Superior temporal gyrus (tissue), 1 donor: ENCODE measurements around the gene TEX22.
A peak's percentile ranks its signal among the peaks of the same experiment; 100 is the strongest.

ENCODE experiments used
- DNase-seq: peaks from one replicate; pipeline ENCODE4 v3.0.0-alpha.2; 2016; ENCODE audit errors: extremely low spot score

TEX22 gene

DNA sequence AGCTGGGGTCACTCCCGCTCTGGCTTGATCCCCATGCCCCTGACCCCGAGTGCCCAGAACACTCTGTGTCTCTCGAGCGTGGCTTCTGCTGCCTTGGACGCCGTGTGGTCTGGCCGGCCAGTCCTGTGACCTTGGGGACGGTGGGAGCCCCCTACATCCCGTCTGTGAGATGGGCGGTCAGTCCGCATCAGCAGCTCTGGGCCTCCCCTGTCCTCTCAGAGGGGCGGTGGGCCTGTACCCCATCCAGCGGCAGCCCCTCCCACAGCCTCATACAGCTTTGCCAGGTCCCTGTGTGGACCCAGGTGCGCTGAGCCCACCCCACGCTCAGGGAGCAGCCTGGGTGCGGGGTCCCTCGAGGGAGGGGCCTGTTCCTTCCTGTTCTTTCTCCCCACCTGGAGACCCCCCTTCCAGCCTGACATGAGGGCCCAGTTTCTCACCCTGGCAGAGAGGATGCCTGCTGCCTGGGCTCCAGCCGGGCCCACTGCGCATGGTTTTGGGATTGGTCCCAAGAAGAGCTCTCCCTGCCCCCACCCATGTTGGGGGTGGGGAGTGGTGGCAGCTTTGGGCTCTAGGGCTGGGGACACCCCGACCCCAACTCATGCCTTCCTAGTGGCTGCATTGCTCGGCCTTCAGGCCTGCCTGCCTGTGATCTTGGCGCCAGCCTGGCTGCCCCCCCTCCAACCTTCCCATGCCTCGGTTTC lies 22.8 kb downstream of the TEX22 start:
- no peak for DNase-seq

GRCh38 chr14:105421723-105422615 lies 23.6 kb downstream of the TEX22 start:
- no peak for DNase-seq

DNA sequence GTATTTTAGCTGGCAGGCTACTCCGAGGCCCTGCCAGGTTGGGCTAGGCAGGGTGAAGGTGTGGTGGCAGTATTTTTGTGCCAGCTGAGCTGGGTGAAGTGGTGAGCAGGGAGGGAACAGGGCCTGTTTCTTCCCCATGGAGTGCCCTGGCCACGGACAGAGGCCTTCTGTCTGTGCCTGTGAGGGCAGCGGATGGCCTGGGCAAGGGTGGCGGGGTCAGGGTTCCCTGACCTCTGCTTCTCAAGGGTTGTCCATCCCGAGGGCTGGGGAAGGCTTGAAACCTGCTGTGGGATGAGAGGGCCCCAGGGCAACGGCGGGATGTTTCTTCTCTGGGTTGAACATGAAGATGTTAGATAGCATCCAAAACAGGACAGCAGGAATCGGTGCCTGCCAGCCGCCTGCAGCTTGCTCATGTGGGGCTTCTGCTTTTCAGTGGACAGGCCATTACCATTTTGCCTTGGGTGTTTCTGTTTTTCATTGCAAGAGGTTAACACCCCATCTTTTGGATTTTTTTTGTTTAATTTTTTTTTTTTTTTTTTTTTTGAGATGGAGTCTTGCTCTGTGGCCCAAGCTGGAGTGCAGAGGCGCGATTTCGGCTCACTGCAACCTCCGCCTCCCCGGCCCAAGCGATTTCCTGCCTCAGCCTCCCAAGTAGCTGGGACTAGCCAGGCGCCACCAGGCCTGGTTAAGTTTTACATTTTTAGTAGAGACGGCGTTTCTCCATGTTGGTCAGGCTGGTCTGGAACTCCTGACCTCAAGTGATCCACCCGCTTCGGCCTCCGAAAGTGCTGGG lies 24.6 kb downstream of the TEX22 start:
- no peak for DNase-seq

GRCh38 chr14:105423488-105424195 lies 25.3 kb downstream of the TEX22 start:
- no peak for DNase-seq

DNA sequence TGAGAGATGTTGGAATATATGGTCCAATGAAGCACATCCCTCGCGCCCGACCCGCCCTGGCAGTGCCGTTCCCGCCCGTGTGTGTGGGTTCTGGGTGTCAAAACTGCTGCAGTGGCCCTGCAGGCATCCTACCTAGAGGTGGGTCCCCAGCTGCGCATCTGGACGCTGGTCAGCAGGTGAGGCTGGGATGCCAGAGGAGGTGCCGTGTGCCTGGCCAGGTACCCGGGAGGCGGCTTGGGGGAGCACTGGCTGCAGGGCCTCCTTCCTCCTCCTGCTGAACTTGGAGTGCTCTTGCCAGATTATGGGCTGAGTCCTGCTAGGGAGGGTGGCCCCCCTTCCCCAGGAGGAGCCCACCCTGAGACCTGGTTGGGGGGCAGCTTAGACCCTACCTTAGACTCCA lies 26.5 kb downstream of the TEX22 start:
- no peak for DNase-seq

DNA sequence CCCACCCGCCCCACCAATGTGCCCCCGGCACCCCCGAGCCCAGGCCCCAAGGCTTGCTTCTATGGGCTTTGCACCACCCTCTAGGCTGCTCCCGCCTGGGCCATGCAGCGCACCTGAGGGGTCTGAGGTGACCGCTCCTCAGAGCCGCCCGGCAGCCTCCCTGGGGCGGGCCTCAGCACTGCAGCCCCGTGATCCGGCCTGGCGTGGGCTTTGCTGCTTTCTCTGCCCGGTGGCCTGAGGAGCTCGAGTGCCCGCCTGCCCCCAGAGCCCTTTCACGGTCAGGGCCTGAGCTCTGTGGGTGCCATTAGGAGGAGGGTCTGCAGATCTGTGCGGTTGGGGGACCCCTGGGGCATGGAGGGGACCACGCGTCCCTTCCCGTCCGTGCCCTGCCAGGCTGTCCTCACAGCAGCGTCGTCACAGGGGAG lies 27.5 kb downstream of the TEX22 start:
- DNase-seq, result no peak

DNA sequence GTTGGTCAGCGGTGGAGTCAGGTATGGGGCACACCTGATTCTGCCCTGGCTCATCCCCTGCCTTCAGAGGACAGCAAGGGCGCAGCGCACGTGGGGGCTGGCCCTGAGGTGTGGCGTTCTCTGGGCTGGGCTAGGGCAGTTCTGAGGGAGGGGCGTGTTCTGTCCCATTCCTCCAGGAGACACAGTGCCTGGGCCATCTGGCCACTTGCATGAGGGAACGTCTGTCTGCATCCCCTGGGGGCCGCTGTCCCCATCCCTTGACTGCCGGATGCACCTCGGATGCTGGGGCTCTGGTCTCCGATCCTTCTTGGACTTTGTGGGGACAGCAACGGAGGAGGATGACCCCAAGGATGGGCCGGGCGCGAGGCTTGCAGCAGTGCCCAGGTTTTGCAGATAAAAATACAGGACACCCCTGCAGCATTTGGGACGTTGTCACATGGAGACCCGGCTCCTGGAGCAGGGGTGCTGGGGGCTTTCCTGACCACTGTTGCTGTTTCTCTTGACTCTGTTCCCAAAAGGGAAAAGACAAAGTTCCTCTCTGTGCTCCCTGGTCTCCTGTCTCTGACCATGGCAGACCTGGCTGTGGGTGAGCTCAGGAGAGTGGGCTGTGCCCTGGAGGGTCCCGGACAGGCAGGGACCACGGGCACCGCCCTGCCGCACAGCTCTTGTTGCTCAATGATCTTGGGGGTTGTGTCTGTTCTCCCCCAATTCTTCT lies 28.2 kb downstream of the TEX22 start:
- no peak for DNase-seq

GRCh38 chr14:105427412-105427811 lies 29.1 kb downstream of the TEX22 start:
- no peak for DNase-seq

GRCh38 chr14:105427936-105428485 lies 29.7 kb downstream of the TEX22 start:
- DNase-seq, result no peak

DNA sequence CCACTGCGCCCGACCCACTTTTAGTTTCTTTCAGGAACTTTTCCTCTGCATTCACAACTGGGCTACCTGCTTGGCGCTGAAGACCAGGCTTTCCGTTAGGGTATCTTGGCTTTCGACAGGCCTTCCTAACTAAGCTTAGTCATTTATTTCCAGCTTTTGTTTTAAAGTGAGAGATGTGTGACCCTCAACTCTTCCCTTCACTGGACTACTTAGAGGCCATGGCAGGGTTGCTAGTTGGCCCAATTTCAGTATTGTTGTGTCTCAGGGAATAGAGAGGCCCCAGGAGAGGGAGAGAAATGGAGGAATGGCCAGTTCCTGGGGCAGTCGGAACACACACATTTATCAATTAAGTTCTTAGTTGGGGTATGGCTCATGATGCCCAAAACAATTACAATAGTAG lies 31.7 kb downstream of the TEX22 start:
- no peak for DNase-seq

GRCh38 chr14:105430565-105430964 lies 32.2 kb downstream of the TEX22 start:
- DNase-seq, result peak; percentile 39

GRCh38 chr14:105431256-105431655 lies 32.9 kb downstream of the TEX22 start:
- DNase-seq, result no peak

DNA sequence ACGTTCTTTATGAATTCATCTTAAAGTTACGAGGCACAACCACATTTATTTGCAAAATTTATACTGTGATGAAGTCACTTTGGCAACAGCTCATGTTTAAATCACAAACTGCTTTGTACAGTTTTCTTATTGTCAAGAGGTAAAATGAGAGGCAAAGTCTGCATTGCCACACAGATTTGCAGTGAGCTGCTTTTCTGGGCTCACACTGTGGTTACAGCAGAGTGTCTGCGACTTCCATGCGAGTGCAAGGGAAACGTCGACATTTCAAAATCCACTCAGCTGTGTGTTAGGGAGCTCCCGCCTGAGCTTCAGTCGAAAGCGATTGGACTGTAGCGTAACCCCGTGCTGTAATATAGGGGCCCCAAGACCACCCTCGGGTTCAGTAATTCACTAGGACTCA lies 34.3 kb downstream of the TEX22 start:
- DNase-seq, result no peak

DNA sequence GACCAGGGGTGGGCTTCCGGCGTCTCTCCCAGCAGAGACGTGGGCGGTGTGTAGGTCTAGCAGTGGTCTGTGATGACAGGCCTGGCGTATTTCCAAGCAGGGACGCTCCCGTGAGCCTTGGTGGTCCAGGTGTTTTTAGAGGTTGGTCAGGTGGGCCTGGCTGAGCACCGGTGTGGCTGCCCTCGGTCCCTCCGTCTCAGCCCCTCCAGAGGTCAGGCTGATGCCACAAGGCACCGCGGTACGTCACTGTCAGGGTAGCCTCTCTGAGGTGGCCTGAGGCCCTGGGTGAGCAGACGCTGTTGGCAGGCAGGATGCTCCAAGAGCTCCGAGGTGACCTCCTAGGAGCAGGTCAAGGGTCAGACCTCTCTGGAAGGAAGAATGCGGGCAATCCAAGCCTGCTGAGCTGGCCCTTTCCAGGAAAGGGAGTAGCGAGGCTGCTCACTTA lies 34.8 kb downstream of the TEX22 start:
- DNase-seq, result no peak

DNA sequence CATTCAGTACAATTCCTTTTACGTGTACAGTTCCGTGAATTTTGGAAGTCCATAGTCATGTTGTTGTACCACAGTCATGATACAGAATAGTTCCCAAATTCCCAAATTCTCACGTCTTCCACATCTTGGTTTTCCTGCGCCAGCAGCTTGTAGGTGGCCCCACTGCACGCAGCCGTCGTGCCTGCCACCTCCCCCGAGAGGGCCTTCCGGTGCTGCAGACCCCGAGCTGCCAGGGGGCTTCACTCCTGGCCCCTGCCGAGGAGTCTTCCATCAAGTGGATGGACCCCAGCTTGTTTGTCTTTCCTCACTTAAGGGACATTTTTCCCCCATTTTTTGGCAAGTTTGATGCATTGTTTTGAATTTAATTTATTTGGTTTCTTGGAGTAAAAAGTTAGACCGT lies 38.1 kb downstream of the TEX22 start:
- DNase-seq, result no peak

DNA sequence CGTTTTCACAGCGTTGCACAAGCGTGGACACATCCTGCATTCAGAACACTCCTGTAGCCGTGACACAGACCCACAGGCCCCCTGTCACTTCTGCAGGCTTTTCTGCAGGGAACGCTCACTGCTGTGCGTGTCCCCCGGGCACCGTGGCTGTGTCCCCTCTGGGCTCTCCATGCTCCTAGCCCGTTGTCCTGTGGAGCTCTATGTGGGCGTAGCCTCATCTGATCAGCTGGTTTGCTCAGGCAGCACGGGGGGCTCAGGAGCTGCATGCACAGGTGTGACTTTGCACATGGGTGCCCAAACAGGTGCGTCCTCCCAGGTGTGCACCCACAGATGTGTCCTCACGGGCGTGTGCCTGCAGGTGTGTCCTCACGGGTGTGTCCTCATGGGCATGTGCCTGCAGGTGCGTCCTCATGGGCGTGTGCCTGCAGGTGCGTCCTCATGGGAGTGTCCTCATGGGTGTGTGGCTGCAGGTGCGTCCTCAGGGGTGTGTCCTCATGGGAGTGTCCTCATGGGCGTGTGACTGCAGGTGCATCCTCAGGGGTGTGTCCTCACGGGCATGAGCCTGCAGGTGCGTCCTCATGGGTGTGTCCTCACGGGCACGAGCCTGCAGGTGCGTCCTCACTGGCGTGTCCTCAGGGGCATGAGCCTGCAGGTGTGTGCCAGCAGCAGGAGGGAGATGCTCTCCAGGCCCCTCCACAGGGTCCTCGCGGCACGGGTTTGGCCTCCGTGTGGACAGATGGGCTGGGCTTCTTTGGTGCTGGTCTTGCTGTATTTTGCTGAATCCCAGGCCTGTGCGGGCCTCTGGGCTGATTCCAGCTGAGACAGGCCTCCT lies 38.8 kb downstream of the TEX22 start:
- DNase-seq, result no peak

DNA sequence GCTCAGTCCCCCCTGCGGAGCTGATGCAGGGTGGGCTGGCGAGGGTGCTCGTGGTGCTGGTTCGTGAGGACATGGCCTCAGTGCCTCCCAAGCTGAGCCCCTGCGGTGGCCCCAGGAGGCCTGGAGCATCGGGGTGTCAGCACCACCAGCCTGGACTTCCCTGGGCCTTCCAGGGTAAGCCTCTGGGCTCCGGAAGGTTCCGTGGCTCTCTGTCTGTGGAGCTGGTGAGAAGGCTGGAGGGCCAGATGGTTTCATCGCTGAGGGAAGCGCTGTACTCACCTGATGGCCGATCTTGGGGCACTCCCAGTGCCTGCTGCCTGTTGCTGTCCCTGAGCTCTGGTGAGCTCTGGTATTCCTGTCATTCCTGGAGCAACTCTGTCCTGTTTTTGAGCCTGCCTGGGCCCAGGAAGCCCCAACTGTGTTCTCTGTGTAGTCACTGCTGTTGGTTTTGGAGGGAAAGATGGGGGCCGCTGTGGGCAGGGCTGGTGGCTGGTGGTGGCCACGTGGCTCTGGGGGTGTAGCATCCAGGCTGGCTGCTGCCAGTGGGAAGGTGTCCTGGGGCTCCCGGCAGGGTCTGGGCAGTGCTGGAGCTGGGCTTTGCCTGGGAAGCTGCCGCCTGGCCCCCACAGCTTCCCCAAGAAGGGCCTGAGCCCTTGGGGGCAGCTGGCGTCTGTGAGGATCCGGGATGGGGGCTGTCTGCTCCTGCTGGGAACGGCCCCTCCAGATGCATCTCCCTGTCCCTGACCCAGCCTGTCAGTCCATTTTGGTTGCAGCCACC lies 39.6 kb downstream of the TEX22 start:
- no peak for DNase-seq

- DNase-seq, result no peak
These were observed 40.8 kb downstream of the TEX22 start for GRCh38 chr14:105439179-105439578.
